GM12878 (cell line): ENCODE data around the gene DSTN. TPM values are rescaled to one million over a fixed set of nuclear protein-coding genes. Genes with fewer than 3 reads are reported as not detected.

Experiments
- ATAC-seq: fragments of 200-7000 bp; cut with Tn5 transposase; 3 replicates; pipeline ENCODE4 v1.9.1; 2020; ENCODE audit warnings: mild to moderate bottlenecking, moderate library complexity
- BruUV-seq: library from RNA; stranded (reverse); fragments of 400-500 nt; replicated peaks from 2 replicates; lab custom pipeline; 2021; lab: Mats Ljungman, UMichigan
- CTCF ChIA-PET: fragments of 300-600 bp; sonication (Branson Sonifier 250); formaldehyde crosslinking; extraction: SDS; loops from one replicate; lab custom pipeline; 2021; ENCODE audit warnings: inconsistent platforms; lab: Yijun Ruan, JAX
- POLR2A ChIA-PET: fragments of 350-600 bp; formaldehyde crosslinking; extraction: SDS; loops from one replicate; lab custom pipeline; 2021; ENCODE audit warnings: inconsistent platforms; lab: Charles Lee
- RAD21 ChIA-PET: fragments of 300-600 bp; sonication (Branson Sonifier 250); formaldehyde crosslinking; loops from one replicate; lab custom pipeline; 2023; ENCODE audit warnings: antibody characterized with exemption; ENCODE audit not compliant: unreplicated experiment; lab: Charles Lee
- SMC1A ChIA-PET: fragments of 300-600 bp; sonication (Branson Sonifier 250); formaldehyde crosslinking; loops from one replicate; lab custom pipeline; 2023; ENCODE audit not compliant: unreplicated experiment, uncharacterized antibody; lab: Charles Lee
- DNase-seq: peaks from one replicate; pipeline ENCODE4 v3.0.0-alpha.2; 2011; ENCODE audit warnings: low read depth, low spot score
- FAIRE-seq: peaks from 3 replicates; lab custom pipeline; 2011; peaks lifted over from hg19 to GRCh38; lab: Jason Lieb, UNC
- H2AFZ ChIP-seq: 2 replicates; pipeline ENCODE4 v1.6.0; 2011; ENCODE audit warnings: low read depth, low read length, control low read depth; ENCODE audit not compliant: control insufficient read depth
- H3K27ac ChIP-seq: 2 replicates; pipeline ENCODE4 v1.5.1; 2011; ENCODE audit warnings: control low read depth; ENCODE audit not compliant: control insufficient read depth, insufficient read depth
- H3K27me3 ChIP-seq, 2 experiments: replicated peaks in 1 of 2; 2 replicates each; pipeline versions ENCODE4 v1.6.0 to v1.6.1; 2011; ENCODE audit warnings: low read length in 1 of 2; ENCODE audit not compliant: control insufficient read depth in 2 of 2, insufficient read depth in 2 of 2
- H3K36me3 ChIP-seq, 2 experiments: 2 replicates each; pipeline ENCODE4 v1.5.1; 2011; ENCODE audit warnings: low read length in 1 of 2; ENCODE audit not compliant: control insufficient read depth in 2 of 2, insufficient read depth in 2 of 2
- H3K4me1 ChIP-seq: 2 replicates; pipeline ENCODE4 v1.6.1; 2011; ENCODE audit warnings: mild to moderate bottlenecking, low read length, moderate library complexity, mixed read lengths; ENCODE audit not compliant: control insufficient read depth, insufficient read depth
- H3K4me2 ChIP-seq: 2 replicates; pipeline ENCODE4 v1.6.0; 2011; ENCODE audit warnings: control low read depth; ENCODE audit not compliant: control insufficient read depth, insufficient read depth
- H3K4me3 ChIP-seq: fragments of 200-600 bp; sonication (generic); 2 replicates; pipeline ENCODE4 v1.5.1; 2016
- H3K79me2 ChIP-seq: 2 replicates; pipeline ENCODE4 v1.6.0; 2011; ENCODE audit warnings: low read length; ENCODE audit not compliant: control insufficient read depth, insufficient read depth
- H3K9ac ChIP-seq: 2 replicates; pipeline ENCODE4 v1.8.0; 2011; ENCODE audit warnings: low read length, control low read depth, mixed read lengths; ENCODE audit not compliant: control insufficient read depth, insufficient read depth
- H3K9me3 ChIP-seq: replicated peaks from 3 replicates; pipeline ENCODE4 v1.5.1; 2011; ENCODE audit warnings: mild to moderate bottlenecking, low read length; ENCODE audit not compliant: control insufficient read depth, insufficient read depth
- H4K20me1 ChIP-seq: 2 replicates; pipeline ENCODE4 v1.6.0; 2011; ENCODE audit not compliant: control insufficient read depth, insufficient read depth
- E2F8 ChIP-seq: fragments of 450-650 bp; IDR thresholded peaks from 2 replicates; pipeline ENCODE4 v1.6.1; 2018; ENCODE audit warnings: mild to moderate bottlenecking, low read depth, moderate library complexity; ENCODE audit not compliant: partially characterized antibody
- HDAC6 ChIP-seq: fragments of 200-600 bp; sonication (generic); IDR thresholded peaks from one replicate; pipeline ENCODE4 v1.8.0; 2017; ENCODE audit warnings: antibody characterized with exemption; ENCODE audit not compliant: unreplicated experiment
- REST ChIP-seq: IDR thresholded peaks from 2 replicates; pipeline ENCODE4 v1.6.1; 2012; ENCODE audit warnings: mild to moderate bottlenecking, low read depth, low read length
- ZNF274 ChIP-seq: IDR thresholded peaks from one replicate; pipeline ENCODE4 v1.8.0; 2011; ENCODE audit not compliant: insufficient read length, insufficient read depth
- ZNF384 ChIP-seq: IDR thresholded peaks from 2 replicates; pipeline ENCODE4 v1.6.1; 2012; ENCODE audit warnings: low read depth, mild to moderate bottlenecking, low read length, improper control_type of control experiment, borderline replicate concordance
- WGBS: methylation state at CpG from one replicate; pipeline ENCODE4 v1.1.6; 2016; ENCODE audit warnings: low lambda C conversion rate; ENCODE audit not compliant: insufficient replicate concordance, insufficient coverage; ENCODE audit errors: missing lambda C conversion rate; 5-methylcytosine and 5-hydroxymethylcytosine counted together
- in situ Hi-C: fragments of 300-500 bp; cut with MboI; formaldehyde crosslinking; loops from 9 replicates; pipeline ENCODE4 v1.14.3; 2018; ENCODE audit warnings: mixed read lengths
- intact Hi-C: fragments of 100-400 bp; cut with micrococcal nuclease; formaldehyde crosslinking; loops from one replicate; pipeline ENCODE4 v1.14.2; 2022; ENCODE audit not compliant: unreplicated experiment
- polyA plus RNA-seq, 11 experiments: library from polyadenylated mRNA; depleted of rRNA in 4 of 11; unstranded in 6 of 11; stranded (reverse) in 5 of 11; fragments of >200 nt; fragmentation: Nextera tagmentation in 4 of 11; fragmentation: Illumina TruSeq in 1 of 11; extraction: Ambion mirVana in 4 of 11; extraction: Trizol in 1 of 11; gene quantifications; 1 replicate in 1 of 11; 2 replicates in 10 of 11; pipeline versions ENCODE4 v1.2.1 to v1.2.3, GENCODE V29; 2011 to 2016; ENCODE audit warnings: inconsistent platforms in 2 of 11, missing spikeins in 2 of 11, low read depth in 1 of 11
- total RNA-seq, 4 experiments: library from RNA; depleted of rRNA in 3 of 4; stranded (reverse); fragments of >200 nt in 3 of 4; fragmentation: Illumina TruSeq in 1 of 4; extraction: Trizol in 1 of 4; gene quantifications; 2 replicates each; pipeline versions ENCODE4 v1.2.1 to v1.2.3, GENCODE V29; 2013 to 2021
- TF ChIP-seq, protein P1 (sequence below): fragments of 450-650 bp; IDR thresholded peaks from 2 replicates; pipeline ENCODE4 v1.6.1; 2017; ENCODE audit warnings: mild to moderate bottlenecking, moderate library complexity
- TF ChIP-seq, protein P2 (sequence below): fragments of 450-650 bp; IDR thresholded peaks from 2 replicates; pipeline ENCODE4 v1.6.1; 2016; ENCODE audit warnings: mild to moderate bottlenecking, moderate library complexity, borderline replicate concordance

Gene DSTN
- total and polyA plus RNA-seq, 10 of the 15 experiments (the other 5 are each of a cell fraction or from before 2014, with no cell fraction given): 26.7 to 137 (median 40.8) TPM

DNA sequence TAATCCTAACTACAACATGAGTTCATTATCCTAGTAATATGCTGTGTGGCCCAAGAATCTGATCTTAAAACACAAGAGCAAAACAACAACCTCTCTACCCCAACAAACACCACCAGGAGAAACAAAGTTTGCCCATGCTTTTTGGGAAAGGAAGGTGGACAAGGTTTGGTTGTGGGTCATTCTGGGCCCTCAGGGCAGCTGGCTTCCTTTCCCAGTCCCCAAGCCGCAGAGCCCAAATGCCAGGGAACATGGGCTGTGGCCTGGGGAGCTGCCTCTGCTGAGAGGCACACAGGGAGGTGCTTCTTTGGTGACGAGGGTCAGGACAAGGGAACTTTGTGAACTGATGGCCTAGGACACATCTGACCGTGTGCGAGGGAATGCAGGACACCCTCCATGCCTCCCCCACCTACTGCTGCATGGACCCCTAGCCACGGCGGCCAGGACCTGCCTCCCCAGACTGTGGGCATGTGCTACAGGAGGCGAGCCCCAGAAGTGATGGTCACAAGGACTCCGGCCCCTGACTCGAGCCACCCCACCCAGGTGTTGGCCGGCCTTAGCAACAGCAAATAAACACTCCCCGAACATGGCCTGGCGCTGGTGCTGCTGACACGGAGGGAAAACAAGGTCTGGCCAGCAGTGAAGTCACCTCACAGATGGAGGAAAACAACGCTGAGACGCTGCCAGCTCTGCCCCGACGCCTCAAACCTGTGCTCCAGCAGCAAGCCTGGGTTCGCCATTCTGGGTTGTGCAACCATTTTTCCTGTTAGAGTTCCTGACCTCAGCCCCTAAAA is 56.5 kb downstream of the DSTN start:
- intact Hi-C loops (no loop called here), in situ Hi-C loops (no loop called here)
- ChIA-PET SMC1A (no interaction called here), RAD21 (no interaction called here), CTCF (no interaction called here), POLR2A (no interaction called here)
- no peak for DNase-seq
- Histone ChIP-seq H4K20me1 (no peaks in the 10 kb centered on the region), H3K36me3 (peaks cover 11 to 20% of the 10 kb centered on the region in 2 experiments), H3K4me3 (no peak overlapping the region), H3K4me2 (no peak overlapping the region), H3K4me1 (no peaks in the 10 kb centered on the region), H3K27me3 (no peaks in the 10 kb centered on the region), H3K27ac (no peak overlapping the region), H2AFZ (no peak overlapping the region), H3K79me2 (no peaks in the 10 kb centered on the region), H3K9me3 (no peaks in the 10 kb centered on the region), H3K9ac (no peak overlapping the region)
- 96% methylated on average over 18 of the region's 18 CpGs for WGBS
- no peak for ATAC-seq
- TSS peak; percentile 42 for BruUV-seq
- no peak for FAIRE-seq
- no peak for TF ChIP-seq ZNF384
- no peak for TF ChIP-seq E2F8
- no peak for TF ChIP-seq REST
- TF ChIP-seq ZNF274: no peak
- TF ChIP-seq, protein P1, sequence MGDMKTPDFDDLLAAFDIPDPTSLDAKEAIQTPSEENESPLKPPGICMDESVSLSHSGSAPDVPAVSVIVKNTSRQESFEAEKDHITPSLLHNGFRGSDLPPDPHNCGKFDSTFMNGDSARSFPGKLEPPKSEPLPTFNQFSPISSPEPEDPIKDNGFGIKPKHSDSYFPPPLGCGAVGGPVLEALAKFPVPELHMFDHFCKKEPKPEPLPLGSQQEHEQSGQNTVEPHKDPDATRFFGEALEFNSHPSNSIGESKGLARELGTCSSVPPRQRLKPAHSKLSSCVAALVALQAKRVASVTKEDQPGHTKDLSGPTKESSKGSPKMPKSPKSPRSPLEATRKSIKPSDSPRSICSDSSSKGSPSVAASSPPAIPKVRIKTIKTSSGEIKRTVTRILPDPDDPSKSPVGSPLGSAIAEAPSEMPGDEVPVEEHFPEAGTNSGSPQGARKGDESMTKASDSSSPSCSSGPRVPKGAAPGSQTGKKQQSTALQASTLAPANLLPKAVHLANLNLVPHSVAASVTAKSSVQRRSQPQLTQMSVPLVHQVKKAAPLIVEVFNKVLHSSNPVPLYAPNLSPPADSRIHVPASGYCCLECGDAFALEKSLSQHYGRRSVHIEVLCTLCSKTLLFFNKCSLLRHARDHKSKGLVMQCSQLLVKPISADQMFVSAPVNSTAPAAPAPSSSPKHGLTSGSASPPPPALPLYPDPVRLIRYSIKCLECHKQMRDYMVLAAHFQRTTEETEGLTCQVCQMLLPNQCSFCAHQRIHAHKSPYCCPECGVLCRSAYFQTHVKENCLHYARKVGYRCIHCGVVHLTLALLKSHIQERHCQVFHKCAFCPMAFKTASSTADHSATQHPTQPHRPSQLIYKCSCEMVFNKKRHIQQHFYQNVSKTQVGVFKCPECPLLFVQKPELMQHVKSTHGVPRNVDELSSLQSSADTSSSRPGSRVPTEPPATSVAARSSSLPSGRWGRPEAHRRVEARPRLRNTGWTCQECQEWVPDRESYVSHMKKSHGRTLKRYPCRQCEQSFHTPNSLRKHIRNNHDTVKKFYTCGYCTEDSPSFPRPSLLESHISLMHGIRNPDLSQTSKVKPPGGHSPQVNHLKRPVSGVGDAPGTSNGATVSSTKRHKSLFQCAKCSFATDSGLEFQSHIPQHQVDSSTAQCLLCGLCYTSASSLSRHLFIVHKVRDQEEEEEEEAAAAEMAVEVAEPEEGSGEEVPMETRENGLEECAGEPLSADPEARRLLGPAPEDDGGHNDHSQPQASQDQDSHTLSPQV: no peak
- no peak for TF ChIP-seq HDAC6
- TF ChIP-seq, protein P2, sequence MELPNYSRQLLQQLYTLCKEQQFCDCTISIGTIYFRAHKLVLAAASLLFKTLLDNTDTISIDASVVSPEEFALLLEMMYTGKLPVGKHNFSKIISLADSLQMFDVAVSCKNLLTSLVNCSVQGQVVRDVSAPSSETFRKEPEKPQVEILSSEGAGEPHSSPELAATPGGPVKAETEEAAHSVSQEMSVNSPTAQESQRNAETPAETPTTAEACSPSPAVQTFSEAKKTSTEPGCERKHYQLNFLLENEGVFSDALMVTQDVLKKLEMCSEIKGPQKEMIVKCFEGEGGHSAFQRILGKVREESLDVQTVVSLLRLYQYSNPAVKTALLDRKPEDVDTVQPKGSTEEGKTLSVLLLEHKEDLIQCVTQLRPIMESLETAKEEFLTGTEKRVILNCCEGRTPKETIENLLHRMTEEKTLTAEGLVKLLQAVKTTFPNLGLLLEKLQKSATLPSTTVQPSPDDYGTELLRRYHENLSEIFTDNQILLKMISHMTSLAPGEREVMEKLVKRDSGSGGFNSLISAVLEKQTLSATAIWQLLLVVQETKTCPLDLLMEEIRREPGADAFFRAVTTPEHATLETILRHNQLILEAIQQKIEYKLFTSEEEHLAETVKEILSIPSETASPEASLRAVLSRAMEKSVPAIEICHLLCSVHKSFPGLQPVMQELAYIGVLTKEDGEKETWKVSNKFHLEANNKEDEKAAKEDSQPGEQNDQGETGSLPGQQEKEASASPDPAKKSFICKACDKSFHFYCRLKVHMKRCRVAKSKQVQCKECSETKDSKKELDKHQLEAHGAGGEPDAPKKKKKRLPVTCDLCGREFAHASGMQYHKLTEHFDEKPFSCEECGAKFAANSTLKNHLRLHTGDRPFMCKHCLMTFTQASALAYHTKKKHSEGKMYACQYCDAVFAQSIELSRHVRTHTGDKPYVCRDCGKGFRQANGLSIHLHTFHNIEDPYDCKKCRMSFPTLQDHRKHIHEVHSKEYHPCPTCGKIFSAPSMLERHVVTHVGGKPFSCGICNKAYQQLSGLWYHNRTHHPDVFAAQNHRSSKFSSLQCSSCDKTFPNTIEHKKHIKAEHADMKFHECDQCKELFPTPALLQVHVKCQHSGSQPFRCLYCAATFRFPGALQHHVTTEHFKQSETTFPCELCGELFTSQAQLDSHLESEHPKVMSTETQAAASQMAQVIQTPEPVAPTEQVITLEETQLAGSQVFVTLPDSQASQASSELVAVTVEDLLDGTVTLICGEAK: no peak
